Chondrocyte (in vitro differentiated cells): ENCODE data around the gene XAB2. TPM values are rescaled to one million over a fixed set of nuclear protein-coding genes. Genes with fewer than 3 reads are reported as not detected.

Experiments
- DNase-seq: peaks from one replicate; pipeline ENCODE4 v3.0.0; 2021; ENCODE audit warnings: mixed read lengths, low spot score
- H3K27ac Mint-ChIP-seq: one replicate; pipeline ENCODE4 v1.8.0; 2021; ENCODE audit warnings: mild to moderate bottlenecking, moderate library complexity, mixed read lengths; ENCODE audit not compliant: unreplicated experiment
- H3K27me3 Mint-ChIP-seq: 2 replicates; pipeline ENCODE4 v1.8.0; 2021; ENCODE audit warnings: low read depth, mixed read lengths
- H3K36me3 Mint-ChIP-seq: 2 replicates; pipeline ENCODE4 v1.8.0; 2021; ENCODE audit warnings: low read depth, mixed read lengths
- H3K4me1 Mint-ChIP-seq: 2 replicates; pipeline ENCODE4 v1.8.0; 2021; ENCODE audit warnings: low read depth, mild to moderate bottlenecking, mixed read lengths
- H3K4me3 Mint-ChIP-seq: one replicate; pipeline ENCODE4 v1.8.0; 2021; ENCODE audit warnings: mild to moderate bottlenecking, moderate library complexity, mixed read lengths; ENCODE audit not compliant: unreplicated experiment
- H3K9me3 Mint-ChIP-seq: 2 replicates; pipeline ENCODE4 v1.8.0; 2021; ENCODE audit warnings: low read depth, mixed read lengths
- CTCF ChIP-seq: fragments of 200-600 bp; sonication (generic); IDR thresholded peaks from 2 replicates; pipeline ENCODE4 v1.5.0; 2021; ENCODE audit warnings: antibody characterized with exemption, mild to moderate bottlenecking, moderate library complexity
- total RNA-seq: library from RNA; stranded (reverse); gene quantifications from 3 replicates; pipeline ENCODE4 v1.2.1, GENCODE V29; 2021

XAB2 gene
- total RNA-seq, 1 donor from 2014 or later, result 27.4 TPM

- no peaks in the 10 kb centered on the region for H3K9me3 Mint-ChIP-seq
- peaks cover 9% of the 10 kb centered on the region for H3K4me1 Mint-ChIP-seq
- no peak for DNase-seq
- no peak for TF ChIP-seq CTCF
- H3K36me3 Mint-ChIP-seq, result no peaks in the 10 kb centered on the region
- H3K27me3 Mint-ChIP-seq, result peaks cover 14% of the 10 kb centered on the region
- no peak overlapping the region for H3K4me3 Mint-ChIP-seq
- no peak overlapping the region for H3K27ac Mint-ChIP-seq
Measured at GRCh38 chr19:7650148-7650547, 20.8 kb upstream of the XAB2 start.

GRCh38 chr19:7648265-7649014, 19.1 kb upstream of the XAB2 start:
- H3K9me3 Mint-ChIP-seq, result no peaks in the 10 kb centered on the region
- H3K36me3 Mint-ChIP-seq, result no peaks in the 10 kb centered on the region
- H3K4me3 Mint-ChIP-seq, result no peak overlapping the region
- no peak for TF ChIP-seq CTCF
- no peak for DNase-seq
- peaks cover 9% of the 10 kb centered on the region for H3K4me1 Mint-ChIP-seq
- H3K27me3 Mint-ChIP-seq, result peaks cover 14% of the 10 kb centered on the region
- H3K27ac Mint-ChIP-seq, result no peak overlapping the region

- no peak for DNase-seq
- no peak overlapping the region for H3K4me3 Mint-ChIP-seq
- H3K36me3 Mint-ChIP-seq, result no peaks in the 10 kb centered on the region
- no peak for TF ChIP-seq CTCF
- peaks cover 11% of the 10 kb centered on the region for H3K27me3 Mint-ChIP-seq
- H3K9me3 Mint-ChIP-seq, result no peaks in the 10 kb centered on the region
- no peak overlapping the region for H3K27ac Mint-ChIP-seq
- peaks cover 3% of the 10 kb centered on the region for H3K4me1 Mint-ChIP-seq
Measured at GRCh38 chr19:7647156-7647555, 17.8 kb upstream of the XAB2 start.

- H3K27me3 Mint-ChIP-seq, result peaks cover 11% of the 10 kb centered on the region
Measured at GRCh38 chr19:7646426-7646700, 17.0 kb upstream of the XAB2 start.

More at GRCh38 chr19:7646426-7646700, 17.0 kb upstream of the XAB2 start:
- Mint-ChIP-seq H3K36me3 (no peaks in the 10 kb centered on the region), H3K4me1 (no peaks in the 10 kb centered on the region), H3K4me3 (no peak overlapping the region), H3K27ac (no peak overlapping the region), H3K9me3 (no peaks in the 10 kb centered on the region)
- DNase-seq, result no peak
- no peak for TF ChIP-seq CTCF
